ENCODE measurements around the gene IFITM2.
"Not testable (repeated sequence)": the region's sequence is repeated elsewhere in the genome, so short reads cannot be mapped to it uniquely, and the experiment has no call there.

Gene IFITM2

GRCh38 chr11:307766-308708 is at the start of gene IFITM2:
IFITM2 (plus strand) TSS chr11:307816; CDS start chr11:308193, 377 bp downstream.
- peak; percentile 82 for DNase-seq

- DNase-seq = no peak
These were observed 48.2 kb upstream of the IFITM2 start for GRCh38 chr11:259413-259812.

GRCh38 chr11:261624-262023 is 46.0 kb upstream of the IFITM2 start:
- no peak for DNase-seq

GRCh38 chr11:266676-267439 is 40.8 kb upstream of the IFITM2 start:
- DNase-seq = no peak

GRCh38 chr11:267491-267994 is 40.1 kb upstream of the IFITM2 start:
- no peak for DNase-seq

- DNase-seq = not testable (repeated sequence)
These were observed 38.9 kb upstream of the IFITM2 start for GRCh38 chr11:268716-269145.

GRCh38 chr11:269146-269890 is 38.3 kb upstream of the IFITM2 start:
- no peak for DNase-seq

GRCh38 chr11:270451-271318 is 36.9 kb upstream of the IFITM2 start:
- no peak for DNase-seq

- DNase-seq = no peak
These were observed 36.3 kb upstream of the IFITM2 start for GRCh38 chr11:271319-271715.

- DNase-seq = no peak
These were observed 35.3 kb upstream of the IFITM2 start for GRCh38 chr11:272195-272930.

- no peak for DNase-seq
These were observed 34.8 kb upstream of the IFITM2 start for GRCh38 chr11:272931-273198.

- DNase-seq = no peak
These were observed 31.4 kb upstream of the IFITM2 start for GRCh38 chr11:276219-276618.

- no peak for DNase-seq
These were observed 29.3 kb upstream of the IFITM2 start, which contains the start of gene NLRP6 for GRCh38 chr11:278001-278951. NLRP6 (plus strand) TSS chr11:278407; CDS start chr11:278570, 163 bp downstream.

- DNase-seq = no peak
These were observed 28.3 kb upstream of the IFITM2 start for GRCh38 chr11:279040-279965.

GRCh38 chr11:279966-280705 is 27.5 kb upstream of the IFITM2 start:
- DNase-seq = no peak

- no peak for DNase-seq
These were observed 26.7 kb upstream of the IFITM2 start for GRCh38 chr11:280706-281485.

- DNase-seq = no peak
These were observed 26.0 kb upstream of the IFITM2 start for GRCh38 chr11:281486-282161.
